SK-N-SH (cell line): Measurements from ENCODE around the gene AOAH. TPM values are rescaled to one million over a fixed set of nuclear protein-coding genes. Genes with fewer than 3 reads are reported as not detected.
A peak's percentile ranks its signal among the peaks of the same experiment; 100 is the strongest.

Source experiments
- CTCF ChIA-PET: fragments of 300-600, 350-600 bp; formaldehyde crosslinking; extraction: SDS; loops from one replicate; lab custom pipeline; 2021; lab: Yijun Ruan, JAX
- POLR2A ChIA-PET: fragments of 350-600 bp; sonication (Branson Sonifier 250); formaldehyde crosslinking; extraction: SDS; loops from one replicate; lab custom pipeline; 2020; ENCODE audit warnings: antibody characterized with exemption, inconsistent platforms; lab: Yijun Ruan, JAX
- DNase-seq: peaks from one replicate; pipeline ENCODE4 v3.0.0; 2012
- H2AFZ ChIP-seq: fragments of 200-600 bp; sonication (generic); 2 replicates; pipeline ENCODE4 v1.8.1; 2016; ENCODE audit warnings: antibody characterized with exemption, mild to moderate bottlenecking, low read depth
- H3F3A ChIP-seq: fragments of 200-600 bp; sonication (generic); replicated peaks from 2 replicates; pipeline ENCODE3; 2016; ENCODE audit warnings: antibody characterized with exemption, mild to moderate bottlenecking; ENCODE audit not compliant: insufficient read depth
- H3K27ac ChIP-seq, 2 experiments: fragments of 200-500 bp in 1 of 2; fragments of 200-600 bp in 1 of 2; sonication (Bioruptor generic) in 1 of 2; sonication (generic), shearing (Covaris generic) in 1 of 2; 2 replicates each; pipeline versions ENCODE4 v1.5.1 to v1.6.1; 2014 to 2016; ENCODE audit warnings: low read depth in 2 of 2, inconsistent platforms in 1 of 2, low read length in 1 of 2, mild to moderate bottlenecking in 1 of 2, mixed read lengths in 1 of 2
- H3K27me3 ChIP-seq: fragments of 200-600 bp; sonication (generic), shearing (Covaris generic); 2 replicates; pipeline ENCODE4 v1.6.1; 2016; ENCODE audit warnings: mixed run types; ENCODE audit not compliant: insufficient read depth
- H3K36me3 ChIP-seq, 2 experiments: fragments of 200-500 bp in 1 of 2; fragments of 200-600 bp in 1 of 2; sonication (Bioruptor generic) in 1 of 2; sonication (generic) in 1 of 2; replicated peaks in 1 of 2; 2 replicates each; pipeline versions ENCODE3 to v1.5.1; 2014 to 2016; ENCODE audit warnings: low read length in 1 of 2, mild to moderate bottlenecking in 1 of 2; ENCODE audit not compliant: insufficient read depth in 2 of 2, control insufficient read depth in 1 of 2
- H3K4me1 ChIP-seq, 2 experiments: fragments of 200-500 bp in 1 of 2; fragments of 200-600 bp in 1 of 2; sonication (Bioruptor generic) in 1 of 2; sonication (generic), shearing (Covaris generic) in 1 of 2; 2 replicates each; pipeline versions ENCODE4 v1.5.1 to v1.6.1; 2014 to 2016; ENCODE audit warnings: low read depth in 1 of 2, low read length in 1 of 2, mixed run types in 1 of 2; ENCODE audit not compliant: insufficient read depth in 2 of 2, control insufficient read depth in 1 of 2
- H3K4me2 ChIP-seq: fragments of 200-600 bp; sonication (generic), shearing (Covaris generic); 2 replicates; pipeline ENCODE4 v1.6.1; 2017; ENCODE audit warnings: mixed run types
- H3K4me3 ChIP-seq, 2 experiments: fragments of 200-500 bp in 1 of 2; fragments of 200-600 bp in 1 of 2; sonication (Bioruptor generic) in 1 of 2; sonication (generic), shearing (Covaris generic) in 1 of 2; 2 replicates each; pipeline versions ENCODE4 v1.5.1 to v1.8.1; 2014 to 2016; ENCODE audit warnings: low read depth in 2 of 2, inconsistent platforms in 1 of 2, low read length in 1 of 2, mild to moderate bottlenecking in 1 of 2, mixed read lengths in 1 of 2, moderate library complexity in 1 of 2
- H3K79me2 ChIP-seq: fragments of 200-600 bp; sonication (generic); 2 replicates; pipeline ENCODE4 v1.8.1; 2017; ENCODE audit warnings: mild to moderate bottlenecking; ENCODE audit not compliant: insufficient read depth
- H3K9ac ChIP-seq: fragments of 200-600 bp; sonication (generic); 2 replicates; pipeline ENCODE4 v1.6.1; 2017; ENCODE audit warnings: mixed run types
- H3K9me2 ChIP-seq: fragments of 200-600 bp; sonication (generic); 2 replicates; pipeline ENCODE4 v1.6.1; 2017; ENCODE audit warnings: mixed run types
- H3K9me3 ChIP-seq: fragments of 200-600 bp; sonication (generic); 2 replicates; pipeline ENCODE4 v1.6.1; 2017; ENCODE audit warnings: mixed run types, mild to moderate bottlenecking, moderate library complexity
- H4K20me1 ChIP-seq: fragments of 200-600 bp; sonication (generic); 2 replicates; pipeline ENCODE4 v1.6.1; 2017; ENCODE audit warnings: mild to moderate bottlenecking, mixed run types; ENCODE audit not compliant: insufficient read depth
- ELF1 ChIP-seq: IDR thresholded peaks from 2 replicates; pipeline ENCODE4 v1.4.0; 2012
- FOXJ3 ChIP-seq: sonication (generic); formaldehyde crosslinking; IDR thresholded peaks from 2 replicates; pipeline ENCODE4 v1.5.1; 2020; ENCODE audit warnings: mild to moderate bottlenecking, missing genetic modification reagents
- FOXM1 ChIP-seq: IDR thresholded peaks from 2 replicates; pipeline ENCODE4 v1.4.0; 2012; ENCODE audit warnings: low read depth, mild to moderate bottlenecking
- GATA2 ChIP-seq: sonication (generic); formaldehyde crosslinking; IDR thresholded peaks from 2 replicates; pipeline ENCODE4 v1.5.0; 2020; ENCODE audit warnings: mild to moderate bottlenecking, missing genetic modification reagents
- IRF3 ChIP-seq: fragments of 150-350 bp; IDR thresholded peaks from 2 replicates; pipeline ENCODE4 v1.6.1; 2016; ENCODE audit warnings: mild to moderate bottlenecking, low read depth, low read length
- MXI1 ChIP-seq: IDR thresholded peaks from 2 replicates; pipeline ENCODE4 v1.6.1; 2012; ENCODE audit warnings: mild to moderate bottlenecking, low read depth, low read length, improper control_type of control experiment
- POLR2AphosphoS5 ChIP-seq: IDR thresholded peaks from 2 replicates; pipeline ENCODE4 v1.6.1; 2012; ENCODE audit warnings: low read depth, low read length
- RCOR1 ChIP-seq: fragments of 150-350 bp; IDR thresholded peaks from 2 replicates; pipeline ENCODE4 v1.6.1; 2017; ENCODE audit warnings: antibody characterized with exemption, low read length
- REST ChIP-seq: IDR thresholded peaks from 2 replicates; pipeline ENCODE4 v1.6.1; 2012; ENCODE audit warnings: mild to moderate bottlenecking, low read depth, low read length, moderate library complexity
- RXRA ChIP-seq: IDR thresholded peaks from 2 replicates; pipeline ENCODE4 v1.4.0; 2012; ENCODE audit warnings: low read depth, mild to moderate bottlenecking, borderline replicate concordance
- TCF12 ChIP-seq: IDR thresholded peaks from 2 replicates; pipeline ENCODE4 v1.4.0; 2012
- TEAD4 ChIP-seq: IDR thresholded peaks from 2 replicates; pipeline ENCODE4 v1.4.0; 2012; ENCODE audit warnings: mild to moderate bottlenecking, borderline replicate concordance; ENCODE audit not compliant: insufficient read depth
- USF2 ChIP-seq: fragments of 150-350 bp; IDR thresholded peaks from 2 replicates; pipeline ENCODE4 v1.6.1; 2017; ENCODE audit warnings: antibody characterized with exemption, low read length, low read depth, borderline replicate concordance
- YY1 ChIP-seq: IDR thresholded peaks from 2 replicates; pipeline ENCODE4 v1.4.0; 2012; ENCODE audit warnings: low read depth, mild to moderate bottlenecking
- WGBS: methylation state at CpG from one replicate; pipeline ENCODE4 v1.1.6; 2017; ENCODE audit warnings: low lambda C conversion rate; 5-methylcytosine and 5-hydroxymethylcytosine counted together
- polyA plus RNA-seq, 3 experiments: library from polyadenylated mRNA; depleted of rRNA; stranded (reverse); fragments of >200 nt; gene quantifications; 2 replicates each; pipeline ENCODE4 v1.2.3, GENCODE V29; 2012

The AOAH gene
- polyA plus RNA-seq, 1 of the 3 experiments (the other 2 are of a cell fraction): not detected

- CTCF ChIA-PET: no interaction called here
- Histone ChIP-seq H3K79me2 (no peaks in the 10 kb centered on the region), H4K20me1 (no peaks in the 10 kb centered on the region), H3F3A (no peaks in the 10 kb centered on the region), H3K9me2 (no peaks in the 10 kb centered on the region), H3K4me3 (no peak overlapping the region), H3K27me3 (no peaks in the 10 kb centered on the region), H3K27ac (no peak overlapping the region), H2AFZ (no peak overlapping the region), H3K9me3 (no peaks in the 10 kb centered on the region), H3K9ac (no peak overlapping the region), H3K4me2 (no peak overlapping the region), H3K36me3 (no peaks in the 10 kb centered on the region), H3K4me1 (peaks cover 0 to 6% of the 10 kb centered on the region in 2 experiments; a peak in 1 of 4 replicates)
- DNase-seq: no peak
- no peak for TF ChIP-seq YY1
- no peak for TF ChIP-seq FOXJ3 (CRISPR knock-in tag)
- TF ChIP-seq GATA2: no peak
- TF ChIP-seq FOXM1: no peak
- no peak for TF ChIP-seq RCOR1
- TF ChIP-seq ELF1: no peak
- TF ChIP-seq IRF3: no peak
- no peak for TF ChIP-seq POLR2AphosphoS5
- TF ChIP-seq MXI1: no peak
- no peak for TF ChIP-seq TCF12
- no peak for TF ChIP-seq TEAD4
- TF ChIP-seq RXRA: no peak
- 79% methylated on average over 10 of the region's 10 CpGs for WGBS
- POLR2A ChIA-PET: no interaction called here
Measured at GRCh38 chr7:36599645-36600313, 124.5 kb downstream of the AOAH start.

- H3K4me2 ChIP-seq: no peak overlapping the region
- no peaks in the 10 kb centered on the region for H3F3A ChIP-seq
- no peak overlapping the region for H2AFZ ChIP-seq
- no peaks in the 10 kb centered on the region for H3K79me2 ChIP-seq
- no peaks in the 10 kb centered on the region for H3K36me3 ChIP-seq
- H3K9me2 ChIP-seq: no peaks in the 10 kb centered on the region
- no peaks in the 10 kb centered on the region for H4K20me1 ChIP-seq
- no peak overlapping the region for H3K27ac ChIP-seq
- H3K27me3 ChIP-seq: no peaks in the 10 kb centered on the region
- 73% methylated on average over 3 of the region's 3 CpGs for WGBS
- no peak overlapping the region for H3K9ac ChIP-seq
- H3K4me1 ChIP-seq: peaks cover 0 to 6% of the 10 kb centered on the region in 2 experiments; a peak in 1 of 4 replicates
- peak; percentile 89 for TF ChIP-seq REST
- no peak for TF ChIP-seq USF2
- DNase-seq: no peak
- no peak overlapping the region for H3K4me3 ChIP-seq
- ChIA-PET CTCF (interaction anchor here (1.0 to 1.5 kb wide), 2 partner anchors 13 to 110 kb away, joined by 3 to 4 read pairs; no protein-coding TSS in a partner anchor), POLR2A (no interaction called here)
- no peaks in the 10 kb centered on the region for H3K9me3 ChIP-seq
Measured at GRCh38 chr7:36598054-36598674, 126.1 kb downstream of the AOAH start.
